Activated gamma-delta T cell treated with anti-CD3 and anti-CD28 coated beads, Interleukin-2, amount 50 U/mL, for 16 hours (primary cell): ENCODE measurements around the gene CWF19L2.
"Not testable (repeated sequence)": the region's sequence is repeated elsewhere in the genome, so short reads cannot be mapped to it uniquely, and the experiment has no call there.

Experiments
- DNase-seq: peaks from one replicate; pipeline ENCODE4 v3.0.0-alpha.2; 2020; ENCODE audit warnings: low read depth

Gene CWF19L2

GRCh38 chr11:107457558-107458271 is at the start of gene CWF19L2:
Gene CWF19L2 (minus strand): TSS chr11:107457825. CDS start chr11:107457816, 9 bp downstream.
- DNase-seq = peak; percentile 81

GRCh38 chr11:107505647-107506225 is 48.1 kb upstream of the CWF19L2 start:
- DNase-seq = no peak

DNA sequence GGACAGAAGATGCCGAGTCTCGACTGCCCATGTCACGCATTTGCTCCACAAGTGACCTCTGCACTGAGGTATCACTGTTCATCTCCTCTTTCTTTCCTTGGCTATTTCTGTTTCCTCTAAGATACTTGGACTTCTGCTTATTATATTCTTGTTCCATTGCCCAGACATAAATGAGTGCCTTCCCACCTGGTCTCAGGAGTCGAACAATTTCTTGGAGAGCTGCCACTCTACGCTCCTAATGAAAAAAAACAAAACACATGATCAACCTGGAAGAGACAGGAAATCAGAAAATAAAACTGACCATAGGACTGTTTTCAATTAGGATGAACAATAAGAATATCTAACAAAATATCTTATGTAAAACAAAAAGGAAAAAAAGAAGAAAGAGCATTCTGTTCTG is 47.4 kb upstream of the CWF19L2 start:
- DNase-seq = no peak

GRCh38 chr11:107501713-107502112 is 44.1 kb upstream of the CWF19L2 start:
- no peak for DNase-seq

DNA sequence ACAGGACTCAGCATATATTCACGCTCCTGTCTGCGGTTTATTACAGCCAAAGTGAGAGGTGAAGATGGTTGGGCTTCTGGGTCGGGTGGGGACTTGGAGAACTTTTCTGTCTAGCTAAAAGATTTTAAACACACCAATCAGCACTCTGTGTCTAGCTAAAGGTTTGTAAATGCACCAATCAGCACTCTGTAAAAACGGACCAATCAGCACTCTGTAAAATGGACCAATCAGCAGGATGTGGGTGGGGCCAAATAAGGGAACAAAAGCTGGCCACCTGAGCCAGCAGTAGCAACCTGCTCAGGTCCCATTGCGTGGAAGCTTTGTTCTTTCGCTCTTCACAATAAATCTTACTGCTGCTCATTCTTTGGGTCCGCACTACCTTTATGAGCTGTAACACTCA is 39.7 kb upstream of the CWF19L2 start:
- DNase-seq = not testable (repeated sequence)

GRCh38 chr11:107496011-107496410 is 38.4 kb upstream of the CWF19L2 start:
- no peak for DNase-seq

GRCh38 chr11:107494055-107494454 is 36.4 kb upstream of the CWF19L2 start:
- no peak for DNase-seq

DNA sequence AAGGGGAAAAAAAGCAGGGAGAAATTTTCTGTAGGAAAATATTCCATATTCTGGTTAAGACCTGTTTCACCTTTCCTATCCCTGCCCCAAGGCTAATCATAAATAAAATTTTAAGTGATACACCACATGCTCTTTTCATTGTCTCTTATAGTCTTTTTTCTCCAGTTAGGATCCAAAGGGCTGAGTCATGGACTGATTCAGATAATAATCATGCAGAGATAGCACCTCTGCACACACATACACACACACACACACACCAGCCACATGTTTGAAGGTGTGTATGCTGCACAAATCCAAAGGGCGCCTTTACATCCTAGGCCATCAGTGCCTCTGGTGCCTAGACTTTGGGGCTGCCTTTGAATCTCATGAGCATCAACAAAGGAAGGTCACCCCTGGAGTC is 35.5 kb upstream of the CWF19L2 start:
- no peak for DNase-seq

DNA sequence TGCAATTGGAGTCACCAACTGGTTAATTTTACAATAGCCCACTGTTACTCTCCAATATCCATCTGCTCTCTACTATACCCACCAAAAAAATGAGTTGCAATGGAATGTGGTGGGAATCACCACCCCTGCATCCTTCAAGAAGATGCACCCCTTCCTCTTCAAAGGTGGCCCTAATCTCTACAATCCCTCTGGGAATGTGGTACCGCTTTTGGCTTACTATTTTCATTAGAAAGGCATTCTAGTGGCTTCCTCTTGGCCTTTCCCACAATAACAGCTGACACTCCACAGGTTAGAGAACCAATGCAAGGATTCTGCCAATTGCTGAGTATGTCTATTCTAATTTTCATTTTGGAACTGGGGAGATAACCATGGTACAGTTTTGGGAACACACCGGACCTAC is 33.2 kb upstream of the CWF19L2 start:
- DNase-seq = no peak

- no peak for DNase-seq
These were observed 24.6 kb upstream of the CWF19L2 start for GRCh38 chr11:107482234-107482633.

DNA sequence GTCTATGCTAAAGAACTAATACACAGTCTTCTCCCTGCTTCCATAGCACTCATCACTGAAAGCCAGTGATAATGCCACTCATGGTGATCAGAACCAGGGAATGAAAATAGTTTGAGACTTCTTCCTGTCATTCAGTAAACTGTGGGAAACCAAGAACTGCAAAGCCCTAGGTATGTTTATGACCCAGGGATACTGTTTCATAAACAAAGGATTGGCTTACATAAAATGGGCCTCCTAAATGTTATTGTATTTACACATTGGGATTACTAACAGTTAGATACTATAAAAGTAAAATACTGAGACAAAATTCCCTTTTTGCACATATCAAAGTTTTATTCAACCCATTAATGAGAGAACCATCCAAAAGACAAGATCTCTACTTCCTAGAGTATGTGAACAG is 21.3 kb upstream of the CWF19L2 start:
- DNase-seq = no peak

DNA sequence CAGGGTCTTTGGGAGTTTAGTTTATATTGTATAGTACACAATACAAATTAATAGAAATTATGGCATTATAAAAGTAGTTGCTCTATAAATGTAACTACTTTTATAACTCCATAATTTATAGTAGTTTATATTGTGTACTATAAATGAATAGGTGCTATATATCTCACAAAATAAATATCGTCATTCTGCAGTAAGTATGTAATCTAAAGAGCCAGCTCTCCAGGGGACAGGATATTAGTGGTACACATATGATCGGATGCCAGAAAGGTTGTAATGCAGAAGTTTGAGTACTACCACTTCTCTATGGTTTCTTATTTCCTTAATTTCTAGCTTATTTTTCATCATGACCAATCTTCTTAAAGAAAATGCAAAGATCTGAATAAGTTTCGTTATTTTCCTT is 20.2 kb upstream of the CWF19L2 start:
- no peak for DNase-seq

DNA sequence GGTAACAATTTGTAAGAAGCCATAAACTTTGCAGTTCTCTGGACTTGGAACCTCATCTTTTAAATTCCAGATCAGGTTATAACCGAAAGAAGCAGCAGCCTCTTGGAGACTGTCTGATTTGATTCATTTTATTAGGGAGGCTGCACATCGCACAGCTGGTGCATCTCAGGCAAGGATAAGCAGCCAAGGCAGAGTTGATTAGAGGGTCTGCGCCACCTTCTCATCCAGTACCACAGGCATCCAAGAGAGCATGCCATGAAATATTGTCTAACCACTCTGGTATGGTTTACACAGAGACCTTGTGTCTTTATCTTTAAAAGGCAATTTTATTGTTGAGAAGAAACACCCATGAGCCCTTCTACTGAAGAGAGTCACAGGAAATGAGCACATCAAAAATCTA is 16.2 kb upstream of the CWF19L2 start:
- DNase-seq = no peak

- DNase-seq = no peak
These were observed 15.3 kb upstream of the CWF19L2 start for GRCh38 chr11:107472966-107473365.

DNA sequence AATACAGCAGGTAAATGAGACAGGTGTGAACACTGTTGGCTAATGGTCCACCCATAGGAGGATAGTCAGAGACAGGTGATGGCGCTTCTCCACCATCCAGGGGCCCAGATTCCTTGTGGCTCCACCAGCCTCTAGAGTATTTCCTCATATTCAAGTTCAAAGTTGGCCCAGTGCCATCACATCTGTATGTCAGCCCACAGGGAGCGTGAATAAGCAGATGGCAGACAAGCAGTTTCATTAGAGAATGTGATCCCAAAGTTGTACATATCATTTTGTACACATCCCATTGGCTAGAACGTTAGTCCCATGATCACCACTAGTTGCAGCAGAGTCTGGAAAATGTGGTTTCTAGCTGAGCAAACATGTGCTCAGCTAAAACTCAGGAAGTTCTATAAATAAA is 11.0 kb upstream of the CWF19L2 start:
- no peak for DNase-seq

- DNase-seq = no peak
These were observed 10.1 kb upstream of the CWF19L2 start for GRCh38 chr11:107467696-107468095.

DNA sequence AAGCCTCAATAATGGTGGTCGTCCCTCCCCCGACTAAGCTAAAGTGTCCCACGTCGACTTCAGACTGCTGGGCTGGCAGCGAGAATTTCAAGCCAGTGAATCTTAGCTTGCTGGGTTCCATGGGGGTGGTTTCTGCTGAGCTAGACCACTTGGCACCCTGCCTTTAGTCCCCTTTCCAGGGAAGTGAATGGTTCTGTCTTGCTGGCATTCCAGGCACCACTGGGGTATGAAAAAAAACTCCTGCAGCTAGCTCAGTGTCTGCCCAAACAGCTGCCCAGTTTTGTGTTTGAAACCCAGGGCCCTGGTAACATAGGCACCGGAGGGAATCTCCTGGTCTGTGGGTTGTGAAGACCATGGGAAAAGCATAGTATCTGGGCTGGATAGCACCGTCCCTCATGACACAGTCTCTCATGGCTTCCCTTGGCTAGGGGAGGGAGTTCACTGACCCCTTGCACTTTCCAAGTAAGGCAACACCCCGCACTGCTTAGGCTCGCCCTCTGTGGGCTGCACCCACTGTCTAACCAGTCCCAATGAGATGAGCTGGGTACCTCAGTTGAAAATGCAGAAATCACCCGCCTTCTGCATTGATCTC is 8.7 kb upstream of the CWF19L2 start:
- not testable (repeated sequence) for DNase-seq

GRCh38 chr11:107457205-107457557 is 444 bp downstream of the CWF19L2 start:
- DNase-seq = no peak

- DNase-seq = no peak
These were observed 3.9 kb downstream of the CWF19L2 start for GRCh38 chr11:107453594-107454286.

- no peak for DNase-seq
These were observed 10.7 kb downstream of the CWF19L2 start for GRCh38 chr11:107446822-107447431.

DNA sequence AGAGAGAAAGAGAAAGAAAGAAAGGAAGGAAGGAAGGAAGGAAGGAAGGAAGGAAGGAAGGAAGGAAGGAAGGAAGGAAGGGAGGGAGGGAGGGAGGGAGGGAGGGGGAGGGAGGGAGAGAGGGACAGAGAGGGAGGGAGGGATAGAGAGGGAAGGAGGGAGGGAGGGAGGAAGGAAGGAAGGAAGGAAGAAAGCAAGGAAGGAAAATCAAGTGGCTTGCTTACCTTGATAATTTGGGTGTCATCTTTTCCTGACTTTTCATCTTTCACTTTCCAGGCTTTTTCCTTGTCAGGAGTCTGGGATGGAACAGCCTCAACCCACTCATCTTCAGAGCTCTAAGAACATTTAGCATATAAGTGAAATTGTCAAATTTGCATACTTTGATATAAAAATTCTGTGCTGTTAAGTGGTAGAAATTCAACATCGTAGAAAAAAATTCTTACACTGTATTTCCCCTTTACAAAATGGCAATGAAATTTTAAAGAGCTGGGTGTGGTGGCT is 14.9 kb downstream of the CWF19L2 start:
- DNase-seq = no peak

GRCh38 chr11:107439586-107440167 is 17.9 kb downstream of the CWF19L2 start:
- DNase-seq = no peak
